Panc1 (cell line): ENCODE data around the gene STXBP1. TPM values are rescaled to one million over a fixed set of nuclear protein-coding genes. Genes with fewer than 3 reads are reported as not detected.

Source experiments
- ATAC-seq: fragments of 200-7000 bp; cut with Tn5 transposase; 2 replicates; pipeline ENCODE4 v1.9.1; 2020; ENCODE audit warnings: mild to moderate bottlenecking, moderate library complexity
- BruUV-seq: library from RNA; stranded (reverse); fragments of 400-500 nt; replicated peaks from 2 replicates; lab custom pipeline; 2021; lab: Mats Ljungman, UMichigan
- CTCF ChIA-PET: fragments of 300-600 bp; sonication (Branson Sonifier 250); formaldehyde crosslinking; loops from one replicate; lab custom pipeline; 2022; ENCODE audit warnings: antibody characterized with exemption; lab: Charles Lee
- POLR2A ChIA-PET: fragments of 300-600 bp; sonication (Branson Sonifier 250); formaldehyde crosslinking; loops from one replicate; lab custom pipeline; 2022; ENCODE audit warnings: antibody characterized with exemption; lab: Charles Lee
- DNase-seq: peaks from one replicate; pipeline ENCODE4 v3.0.0-alpha.2; 2010; ENCODE audit warnings: low read depth, low spot score
- H3K27ac ChIP-seq: 2 replicates; pipeline ENCODE4 v1.5.1; 2011; ENCODE audit warnings: mild to moderate bottlenecking, low read length, inconsistent platforms
- H3K27me3 ChIP-seq: fragments of 200-500 bp; sonication (Bioruptor generic); 2 replicates; pipeline ENCODE4 v1.6.0; 2014; ENCODE audit warnings: low read length, inconsistent platforms; ENCODE audit not compliant: control insufficient read depth, insufficient read depth
- H3K36me3 ChIP-seq: fragments of 200-500 bp; sonication (Bioruptor generic); 2 replicates; pipeline ENCODE4 v1.5.1; 2014; ENCODE audit warnings: inconsistent platforms, mild to moderate bottlenecking, low read length, moderate library complexity; ENCODE audit not compliant: control insufficient read depth, insufficient read depth
- H3K4me1 ChIP-seq: 2 replicates; pipeline ENCODE4 v1.5.1; 2011; ENCODE audit warnings: inconsistent platforms, mild to moderate bottlenecking, low read length, moderate library complexity; ENCODE audit not compliant: control insufficient read depth, insufficient read depth
- H3K4me3 ChIP-seq, 2 experiments: 2 replicates each; pipeline ENCODE4 v1.5.1; 2011 to 2012; ENCODE audit warnings: low read depth in 2 of 2, low read length in 2 of 2, mild to moderate bottlenecking in 2 of 2, inconsistent platforms in 1 of 2, moderate library complexity in 1 of 2
- H3K9me3 ChIP-seq: fragments of 200-500 bp; sonication (Bioruptor generic); 2 replicates; pipeline ENCODE4 v1.5.1; 2014; ENCODE audit warnings: low read depth, mild to moderate bottlenecking, inconsistent platforms, low read length, moderate library complexity; ENCODE audit not compliant: control insufficient read depth, insufficient read depth
- POLR2AphosphoS5 ChIP-seq: IDR thresholded peaks from 2 replicates; pipeline ENCODE4 v1.6.1; 2012; ENCODE audit warnings: mild to moderate bottlenecking, low read depth, low read length, moderate library complexity
- SIN3A ChIP-seq: IDR thresholded peaks from 2 replicates; pipeline ENCODE4 v1.6.1; 2012; ENCODE audit warnings: low read depth, mild to moderate bottlenecking, low read length, moderate library complexity, borderline replicate concordance; ENCODE audit not compliant: insufficient read depth
- TCF7L2 ChIP-seq: IDR thresholded peaks from 2 replicates; pipeline ENCODE4 v1.6.1; 2011; ENCODE audit warnings: mild to moderate bottlenecking, low read depth, low read length, inconsistent platforms
- in situ Hi-C: cut with HindIII; loops from 2 replicates; pipeline ENCODE4 v1.10.0; 2016; ENCODE audit warnings: low sequenced_read_pairs, low pct_unique_long_range_greater_than_20kb
- intact Hi-C: fragments of 100-400 bp; cut with micrococcal nuclease; formaldehyde crosslinking; loops from one replicate; pipeline ENCODE4 v1.10.0; 2022; ENCODE audit not compliant: unreplicated experiment
- total RNA-seq: library from RNA; stranded (reverse); gene quantifications from one replicate; pipeline ENCODE4 v1.2.1, GENCODE V29; 2021; ENCODE audit not compliant: unreplicated experiment
- TF ChIP-seq, protein P1 (sequence below), 2 experiments: IDR thresholded peaks; 2 replicates each; pipeline ENCODE4 v1.6.1; 2011 to 2012; ENCODE audit warnings: low read depth in 2 of 2, control low read depth in 1 of 2, low read length in 1 of 2, mild to moderate bottlenecking in 1 of 2, moderate library complexity in 1 of 2; ENCODE audit not compliant: insufficient read depth in 1 of 2
- TF ChIP-seq, protein P2 (sequence below): fragments of 450-650 bp; IDR thresholded peaks from 2 replicates; pipeline ENCODE4 v1.5.1; 2017; ENCODE audit warnings: mild to moderate bottlenecking

The STXBP1 gene
- total RNA-seq, 1 experiment from 2014 or later: 67.5 TPM

DNA sequence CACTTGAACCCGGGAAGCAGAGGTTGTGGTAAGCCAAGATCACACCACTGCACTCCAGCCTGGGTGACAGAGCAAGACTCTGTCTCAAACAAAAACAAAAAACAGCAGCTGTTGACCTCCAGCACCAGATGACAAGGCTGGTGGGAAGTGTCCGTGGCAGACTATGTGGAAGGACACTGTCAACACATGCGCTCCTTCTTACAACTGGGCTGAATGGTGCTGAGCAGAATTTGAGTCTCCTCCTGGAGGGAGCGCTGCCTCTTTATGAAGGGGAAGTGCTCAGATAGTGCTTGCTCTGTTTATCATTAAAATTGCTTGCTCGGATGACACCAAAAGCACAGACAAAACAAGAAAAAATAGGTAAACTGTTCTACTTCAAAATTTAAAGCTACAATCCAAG, 85.5 kb downstream of the STXBP1 start:
- no peak overlapping the region for H3K27ac ChIP-seq
- ATAC-seq (no peak), DNase-seq (no peak)
- intact Hi-C loops: no loop called here
- BruUV-seq: no TSS peak
- no peak overlapping the region for H3K4me3 ChIP-seq
- no peaks in the 10 kb centered on the region for H3K9me3 ChIP-seq
- in situ Hi-C loops: no loop called here
- ChIA-PET POLR2A (no interaction called here), CTCF (no interaction called here)
- TF ChIP-seq, protein P1, sequence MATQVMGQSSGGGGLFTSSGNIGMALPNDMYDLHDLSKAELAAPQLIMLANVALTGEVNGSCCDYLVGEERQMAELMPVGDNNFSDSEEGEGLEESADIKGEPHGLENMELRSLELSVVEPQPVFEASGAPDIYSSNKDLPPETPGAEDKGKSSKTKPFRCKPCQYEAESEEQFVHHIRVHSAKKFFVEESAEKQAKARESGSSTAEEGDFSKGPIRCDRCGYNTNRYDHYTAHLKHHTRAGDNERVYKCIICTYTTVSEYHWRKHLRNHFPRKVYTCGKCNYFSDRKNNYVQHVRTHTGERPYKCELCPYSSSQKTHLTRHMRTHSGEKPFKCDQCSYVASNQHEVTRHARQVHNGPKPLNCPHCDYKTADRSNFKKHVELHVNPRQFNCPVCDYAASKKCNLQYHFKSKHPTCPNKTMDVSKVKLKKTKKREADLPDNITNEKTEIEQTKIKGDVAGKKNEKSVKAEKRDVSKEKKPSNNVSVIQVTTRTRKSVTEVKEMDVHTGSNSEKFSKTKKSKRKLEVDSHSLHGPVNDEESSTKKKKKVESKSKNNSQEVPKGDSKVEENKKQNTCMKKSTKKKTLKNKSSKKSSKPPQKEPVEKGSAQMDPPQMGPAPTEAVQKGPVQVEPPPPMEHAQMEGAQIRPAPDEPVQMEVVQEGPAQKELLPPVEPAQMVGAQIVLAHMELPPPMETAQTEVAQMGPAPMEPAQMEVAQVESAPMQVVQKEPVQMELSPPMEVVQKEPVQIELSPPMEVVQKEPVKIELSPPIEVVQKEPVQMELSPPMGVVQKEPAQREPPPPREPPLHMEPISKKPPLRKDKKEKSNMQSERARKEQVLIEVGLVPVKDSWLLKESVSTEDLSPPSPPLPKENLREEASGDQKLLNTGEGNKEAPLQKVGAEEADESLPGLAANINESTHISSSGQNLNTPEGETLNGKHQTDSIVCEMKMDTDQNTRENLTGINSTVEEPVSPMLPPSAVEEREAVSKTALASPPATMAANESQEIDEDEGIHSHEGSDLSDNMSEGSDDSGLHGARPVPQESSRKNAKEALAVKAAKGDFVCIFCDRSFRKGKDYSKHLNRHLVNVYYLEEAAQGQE (IDR thresholded peaks at IDR 0.05; ENCODE audit: insufficient read depth in 1 of 2, low read depth in 2 of 2, low read length in 1 of 2): no peak
- TF ChIP-seq SIN3A (no peak), TCF7L2 (no peak), POLR2AphosphoS5 (no peak)
- TF ChIP-seq, protein P2, sequence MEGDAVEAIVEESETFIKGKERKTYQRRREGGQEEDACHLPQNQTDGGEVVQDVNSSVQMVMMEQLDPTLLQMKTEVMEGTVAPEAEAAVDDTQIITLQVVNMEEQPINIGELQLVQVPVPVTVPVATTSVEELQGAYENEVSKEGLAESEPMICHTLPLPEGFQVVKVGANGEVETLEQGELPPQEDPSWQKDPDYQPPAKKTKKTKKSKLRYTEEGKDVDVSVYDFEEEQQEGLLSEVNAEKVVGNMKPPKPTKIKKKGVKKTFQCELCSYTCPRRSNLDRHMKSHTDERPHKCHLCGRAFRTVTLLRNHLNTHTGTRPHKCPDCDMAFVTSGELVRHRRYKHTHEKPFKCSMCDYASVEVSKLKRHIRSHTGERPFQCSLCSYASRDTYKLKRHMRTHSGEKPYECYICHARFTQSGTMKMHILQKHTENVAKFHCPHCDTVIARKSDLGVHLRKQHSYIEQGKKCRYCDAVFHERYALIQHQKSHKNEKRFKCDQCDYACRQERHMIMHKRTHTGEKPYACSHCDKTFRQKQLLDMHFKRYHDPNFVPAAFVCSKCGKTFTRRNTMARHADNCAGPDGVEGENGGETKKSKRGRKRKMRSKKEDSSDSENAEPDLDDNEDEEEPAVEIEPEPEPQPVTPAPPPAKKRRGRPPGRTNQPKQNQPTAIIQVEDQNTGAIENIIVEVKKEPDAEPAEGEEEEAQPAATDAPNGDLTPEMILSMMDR: no peak
- H3K36me3 ChIP-seq: no peaks in the 10 kb centered on the region
- H3K4me1 ChIP-seq: no peaks in the 10 kb centered on the region
- no peaks in the 10 kb centered on the region for H3K27me3 ChIP-seq

DNA sequence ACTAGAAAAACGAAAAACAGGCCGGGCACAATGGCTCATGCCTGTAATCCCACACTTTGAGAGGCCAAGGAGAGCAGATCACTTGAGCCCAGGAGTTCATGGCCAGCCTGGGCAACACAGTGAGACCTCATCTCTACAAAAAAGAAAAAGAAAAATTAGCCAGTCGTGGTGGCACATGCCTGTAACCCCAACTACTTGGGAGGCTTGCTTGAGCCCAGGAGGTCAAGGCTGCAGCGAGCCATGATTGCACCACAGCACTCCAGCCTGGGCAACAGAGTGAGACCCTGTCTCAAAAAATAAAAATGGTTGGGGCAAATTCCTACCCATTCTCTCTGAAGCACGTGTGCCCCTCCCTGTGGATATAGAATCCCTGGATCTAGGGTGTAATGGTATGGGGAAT, 86.3 kb downstream of the STXBP1 start:
- ATAC-seq: no peak
- intact Hi-C loops (no loop called here), in situ Hi-C loops (no loop called here)
- Histone ChIP-seq H3K4me1 (no peaks in the 10 kb centered on the region), H3K36me3 (no peaks in the 10 kb centered on the region), H3K9me3 (no peaks in the 10 kb centered on the region), H3K27ac (no peak overlapping the region), H3K27me3 (no peaks in the 10 kb centered on the region), H3K4me3 (no peak overlapping the region)
- ChIA-PET CTCF (no interaction called here), POLR2A (no interaction called here)
- BruUV-seq: no TSS peak
- TF ChIP-seq, protein P2: no peak
- TF ChIP-seq POLR2AphosphoS5 (no peak), TCF7L2 (no peak)
- TF ChIP-seq, protein P1 (IDR thresholded peaks at IDR 0.05; ENCODE audit: insufficient read depth in 1 of 2, low read depth in 2 of 2, low read length in 1 of 2): no peak
- DNase-seq: no peak
